CD4-positive, alpha-beta T cell treated with Interleukin-10 for 1 hour (primary cell): ENCODE results near the gene ASTN1.

ENCODE experiments used
- DNase-seq: peaks from one replicate; pipeline ENCODE4 v3.0.0-alpha.2; 2020

ASTN1 gene

GRCh38 chr1:177164380-177165068, at the start of gene ASTN1:
Gene ASTN1 (minus strand): TSS chr1:177164712. CDS start chr1:177164676, 36 bp downstream.
- DNase-seq = no peak

- DNase-seq = no peak
Observed at GRCh38 chr1:177211231-177211630, 46.7 kb upstream of the ASTN1 start.

- no peak for DNase-seq
Observed at GRCh38 chr1:177210071-177210470, 45.6 kb upstream of the ASTN1 start.

- DNase-seq = no peak
Observed at GRCh38 chr1:177209357-177209756, 44.8 kb upstream of the ASTN1 start.

GRCh38 chr1:177208920-177209319, 44.4 kb upstream of the ASTN1 start:
- DNase-seq = no peak

GRCh38 chr1:177206831-177207355, 42.4 kb upstream of the ASTN1 start:
- no peak for DNase-seq

GRCh38 chr1:177200290-177200689, 35.8 kb upstream of the ASTN1 start:
- no peak for DNase-seq

- no peak for DNase-seq
Observed at GRCh38 chr1:177198243-177198642, 33.7 kb upstream of the ASTN1 start.

GRCh38 chr1:177190308-177190970, 25.9 kb upstream of the ASTN1 start:
- no peak for DNase-seq

GRCh38 chr1:177186639-177187038, 22.1 kb upstream of the ASTN1 start:
- DNase-seq = no peak

- no peak for DNase-seq
Observed at GRCh38 chr1:177185209-177185608, 20.7 kb upstream of the ASTN1 start.

GRCh38 chr1:177183836-177184235, 19.3 kb upstream of the ASTN1 start:
- no peak for DNase-seq

- DNase-seq = peak; percentile 8
Observed at GRCh38 chr1:177181631-177182291, 17.2 kb upstream of the ASTN1 start.

GRCh38 chr1:177181280-177181630, 16.7 kb upstream of the ASTN1 start:
- no peak for DNase-seq

GRCh38 chr1:177174921-177175634, 10.6 kb upstream of the ASTN1 start:
- no peak for DNase-seq

GRCh38 chr1:177173976-177174375, 9.5 kb upstream of the ASTN1 start:
- DNase-seq = no peak

GRCh38 chr1:177172866-177173265, 8.4 kb upstream of the ASTN1 start:
- DNase-seq = no peak

- no peak for DNase-seq
Observed at GRCh38 chr1:177172272-177172671, 7.8 kb upstream of the ASTN1 start.

GRCh38 chr1:177171536-177172123, 7.1 kb upstream of the ASTN1 start:
- DNase-seq = no peak

- no peak for DNase-seq
Observed at GRCh38 chr1:177170756-177171535, 6.4 kb upstream of the ASTN1 start, which contains the start of gene BRINP2. Gene BRINP2 (plus strand): TSS chr1:177170958. CDS start chr1:177229877, 58,919 bp downstream.

- no peak for DNase-seq
Observed at GRCh38 chr1:177165069-177165439, 542 bp upstream of the ASTN1 start.

- no peak for DNase-seq
Observed at GRCh38 chr1:177163844-177164379, 600 bp downstream of the ASTN1 start.
